ENCODE data around the gene HS3ST6.
"Not testable (repeated sequence)": the region's sequence is repeated elsewhere in the genome, so short reads cannot be mapped to it uniquely, and the experiment has no call there.

The HS3ST6 gene

DNA sequence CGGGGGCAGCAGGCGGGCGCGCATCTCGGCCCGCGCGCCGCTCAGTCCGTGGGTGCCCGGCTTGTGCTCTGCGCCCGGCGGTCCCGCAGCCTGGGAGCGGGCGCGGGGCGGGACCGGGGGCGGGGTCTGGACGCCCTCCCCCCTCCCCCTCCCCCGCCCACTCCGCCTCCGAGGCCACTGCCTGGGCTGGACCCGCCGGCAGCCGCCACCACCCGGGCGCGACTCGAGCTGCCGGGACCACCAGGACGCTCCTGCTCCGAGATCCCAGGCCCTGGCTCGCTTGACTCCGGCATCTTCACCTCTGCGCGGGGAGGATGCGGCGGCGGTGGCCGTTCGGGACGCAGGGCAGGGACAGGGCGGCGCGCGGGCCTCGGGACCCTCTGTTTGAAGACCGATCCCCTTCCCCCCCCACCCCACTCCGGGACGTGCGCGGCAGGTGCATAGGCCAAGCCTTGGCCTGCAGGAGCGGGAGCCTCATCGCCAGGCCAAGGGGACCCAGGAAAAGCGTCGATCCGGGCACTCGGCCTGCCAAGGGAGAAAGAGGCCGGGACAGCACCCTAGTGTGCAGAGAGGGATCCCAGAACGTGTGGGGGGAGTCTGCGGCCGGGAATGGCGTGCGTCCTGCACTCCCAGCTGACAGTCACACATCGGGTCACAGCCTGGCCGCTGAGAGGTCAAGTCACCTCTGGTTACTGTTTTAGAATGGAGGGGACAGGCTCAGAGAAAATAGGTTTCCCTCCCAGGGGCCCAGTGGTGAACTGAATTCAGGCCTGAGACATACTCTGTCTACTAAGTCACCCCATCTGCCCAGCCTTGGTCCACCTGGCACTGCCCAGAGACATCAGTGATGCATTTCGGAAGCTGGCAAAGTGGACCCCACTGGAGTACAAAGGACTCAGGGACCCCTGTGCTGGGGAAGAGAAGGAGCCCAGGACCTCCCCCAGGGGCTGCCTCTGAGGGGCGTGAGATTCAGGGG lies at the start of gene HS3ST6:
Gene HS3ST6 (minus strand): TSS at position 65 of the 976 bp plus-strand sequence. CDS start 92 bp downstream, outside the sequence.
- H3K36me3 ChIP-seq (replicated peaks), result no peaks in the 10 kb centered on the region
- no peak within 1 kb of the TSS for H3K4me3 ChIP-seq
- no peak for DNase-seq (ENCODE audit: low spot score in 2 of 2)
- in situ Hi-C loops (cut with MboI; ENCODE audit: low sequenced_read_pairs), result no loop called here
- H3K9me3 ChIP-seq, result no peaks in the 10 kb centered on the region; the same call in 1 of the 2 replicates
- peaks cover 39% of the 10 kb centered on the region for H3K27me3 ChIP-seq (ENCODE audit: low read depth)
- peaks cover 10% of the 10 kb centered on the region for H3K4me1 ChIP-seq

DNA sequence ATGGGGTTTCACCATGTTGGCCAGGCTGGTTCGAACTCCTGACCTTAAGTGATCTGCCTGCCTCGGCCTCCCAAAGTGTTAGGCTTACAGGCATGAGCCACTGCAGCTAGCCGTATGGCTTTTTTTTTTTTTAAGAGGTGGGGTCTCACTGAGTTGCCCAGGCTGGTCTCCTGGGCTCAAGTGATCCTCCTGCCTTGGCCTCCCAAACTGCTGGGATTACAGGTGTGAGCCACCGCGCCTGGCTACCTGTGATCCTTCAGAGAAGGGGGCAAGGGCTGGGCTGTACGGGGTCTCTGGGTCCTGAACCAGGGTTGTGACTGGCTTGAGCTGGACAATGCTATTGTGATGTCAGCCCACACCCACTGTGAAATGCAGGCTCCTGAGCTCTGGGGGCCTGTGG lies 48.2 kb upstream of the HS3ST6 start, which contains the start of gene RNF151:
Gene RNF151 (plus strand): TSS at position 397 of the 400 bp plus-strand sequence. CDS start 26 bp downstream, outside the sequence.
- Histone ChIP-seq H3K4me1 (peaks cover 21% of the 10 kb centered on the region), H3K9me3 (no peaks in the 10 kb centered on the region), H3K27me3 (ENCODE audit: low read depth) (no peaks in the 10 kb centered on the region), H3K4me3 (peak within 1 kb of the TSS; percentile 100), H3K36me3 (replicated peaks) (peaks cover 43% of the 10 kb centered on the region)
- in situ Hi-C loops (cut with MboI; ENCODE audit: low sequenced_read_pairs), result no loop called here
- no peak for DNase-seq (ENCODE audit: low spot score in 2 of 2)

DNA sequence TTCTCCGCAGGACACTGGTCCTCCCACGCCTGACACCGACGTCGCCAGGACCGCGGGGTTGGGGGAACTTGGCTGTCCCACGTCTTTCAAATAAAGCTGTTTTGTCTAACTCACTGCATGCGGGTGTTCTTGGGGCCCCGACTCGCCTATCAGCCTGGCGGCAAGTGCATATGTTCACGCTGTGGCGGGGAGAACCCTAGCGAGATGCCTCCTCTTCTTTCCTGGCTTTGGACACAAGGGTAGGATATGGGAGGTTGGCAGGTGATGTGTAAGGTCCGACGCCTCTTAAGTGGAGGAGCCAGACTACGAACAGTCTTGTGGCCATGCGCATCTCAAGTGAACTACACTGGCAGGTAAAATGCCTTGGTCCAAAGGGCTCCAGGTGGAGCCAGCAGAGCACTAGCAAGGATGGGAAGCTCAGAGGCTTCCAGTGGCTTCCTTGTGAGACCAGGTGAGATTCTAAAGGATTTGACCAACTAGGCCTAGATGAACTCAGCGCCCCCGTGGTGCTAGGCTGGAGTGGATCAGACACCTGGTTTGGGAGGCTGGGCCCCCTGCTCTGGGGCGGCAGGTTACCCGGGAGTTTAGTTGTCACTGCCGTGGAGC lies 47.3 kb upstream of the HS3ST6 start:
- Histone ChIP-seq H3K4me1 (peaks cover 29% of the 10 kb centered on the region), H3K27me3 (ENCODE audit: low read depth) (no peaks in the 10 kb centered on the region), H3K4me3 (peak overlapping the region; percentile 100), H3K36me3 (replicated peaks) (peaks cover 51% of the 10 kb centered on the region), H3K9me3 (no peaks in the 10 kb centered on the region)
- in situ Hi-C loops (cut with MboI; ENCODE audit: low sequenced_read_pairs), result no loop called here
- no peak for DNase-seq (ENCODE audit: low spot score in 2 of 2)

DNA sequence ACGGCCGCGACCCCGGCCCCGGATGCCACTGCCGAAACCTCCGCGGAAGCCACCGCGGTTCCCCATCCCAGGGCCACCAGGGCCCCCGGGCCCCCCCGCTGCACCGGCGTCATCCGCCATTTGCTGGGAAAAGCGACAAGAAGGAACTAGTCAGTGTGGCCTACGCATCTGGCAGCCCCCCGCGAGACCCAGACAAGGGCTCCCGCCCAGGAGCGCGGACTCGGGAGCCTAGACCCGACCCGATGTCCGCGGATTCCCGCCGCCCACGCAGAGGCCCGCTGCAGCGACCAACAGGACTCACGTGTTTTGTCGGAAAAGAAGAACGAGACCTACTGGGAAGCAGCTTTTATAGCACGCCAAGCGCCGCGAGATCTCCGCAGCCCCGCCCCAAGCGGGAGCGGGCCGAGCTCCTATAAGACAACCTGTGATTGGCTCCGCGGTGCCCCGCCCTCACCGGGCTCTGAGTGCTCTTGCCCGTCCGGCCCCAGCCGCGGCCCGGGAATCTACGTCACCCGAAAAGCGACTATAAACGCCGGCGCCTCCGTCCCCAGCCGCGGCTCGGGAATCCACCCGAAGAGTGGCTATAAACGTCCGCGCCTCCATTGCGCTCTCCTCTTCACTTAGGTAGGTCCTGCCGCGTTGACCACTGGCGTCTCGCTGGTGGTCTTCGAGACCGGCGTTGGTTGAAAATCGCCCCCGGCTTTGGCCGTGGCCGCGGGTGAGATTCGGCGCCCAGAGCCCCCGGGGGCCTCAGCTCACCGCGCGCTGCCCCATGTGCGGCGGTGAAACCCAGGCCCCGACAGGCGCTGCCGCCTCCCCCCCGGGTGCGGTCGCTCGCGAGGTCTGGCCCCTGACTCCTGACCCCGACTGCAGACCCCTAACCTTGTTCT lies 46.5 kb upstream of the HS3ST6 start, which contains the start of gene RPS2:
Gene RPS2 (minus strand): TSS at position 321 of the 890 bp plus-strand sequence. CDS start 201 bp downstream, at position 120.
- peaks cover 32% of the 10 kb centered on the region for H3K4me1 ChIP-seq
- H3K27me3 ChIP-seq (ENCODE audit: low read depth), result no peaks in the 10 kb centered on the region
- peak within 1 kb of the TSS; percentile 100 for H3K4me3 ChIP-seq
- H3K36me3 ChIP-seq (replicated peaks), result peaks cover 52% of the 10 kb centered on the region
- H3K9me3 ChIP-seq, result no peaks in the 10 kb centered on the region
- in situ Hi-C loops (cut with MboI; ENCODE audit: low sequenced_read_pairs), result no loop called here
- DNase-seq (ENCODE audit: low spot score in 2 of 2), result peak; percentile 93 to 98

DNA sequence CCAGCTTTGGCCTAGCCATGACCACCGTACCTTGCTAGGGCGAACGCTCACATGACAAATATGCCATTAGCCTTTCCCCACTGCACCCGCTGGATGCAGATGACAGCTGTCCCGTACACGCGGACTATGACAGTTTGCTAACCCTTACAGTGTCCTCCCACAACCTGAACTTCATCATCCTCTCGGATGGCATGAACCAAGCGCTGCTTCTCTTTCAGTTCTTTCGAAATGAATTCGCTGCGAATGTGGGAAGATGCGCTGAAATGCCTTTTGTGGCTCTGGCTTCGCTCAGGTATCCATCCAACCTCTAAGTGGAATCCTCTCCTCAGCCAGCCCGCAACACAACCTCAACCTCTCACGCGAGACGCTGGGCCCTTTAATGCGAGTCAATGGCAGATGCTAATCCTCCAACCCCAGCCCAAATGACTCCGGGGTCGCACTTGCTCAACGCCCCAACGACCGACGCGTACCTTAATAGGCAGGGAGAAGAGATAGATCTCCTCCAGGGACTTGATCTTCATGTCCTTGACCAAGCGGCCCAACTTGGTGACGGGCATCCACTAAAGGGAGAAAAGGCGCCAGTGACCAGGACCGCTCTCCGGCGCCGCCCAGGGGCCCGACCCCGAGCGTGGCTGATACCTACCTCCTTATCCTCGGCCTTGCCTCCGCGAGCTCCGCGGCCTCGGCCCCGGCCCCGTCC lies 45.7 kb upstream of the HS3ST6 start:
- peaks cover 34% of the 10 kb centered on the region for H3K4me1 ChIP-seq
- peak overlapping the region; percentile 100 for H3K4me3 ChIP-seq
- DNase-seq (ENCODE audit: low spot score in 2 of 2), result peak in 1 of 2 experiments; percentile 51
- no peaks in the 10 kb centered on the region for H3K9me3 ChIP-seq
- in situ Hi-C loops (cut with MboI; ENCODE audit: low sequenced_read_pairs), result no loop called here
- no peaks in the 10 kb centered on the region for H3K27me3 ChIP-seq (ENCODE audit: low read depth)
- peaks cover 52% of the 10 kb centered on the region for H3K36me3 ChIP-seq (replicated peaks)

DNA sequence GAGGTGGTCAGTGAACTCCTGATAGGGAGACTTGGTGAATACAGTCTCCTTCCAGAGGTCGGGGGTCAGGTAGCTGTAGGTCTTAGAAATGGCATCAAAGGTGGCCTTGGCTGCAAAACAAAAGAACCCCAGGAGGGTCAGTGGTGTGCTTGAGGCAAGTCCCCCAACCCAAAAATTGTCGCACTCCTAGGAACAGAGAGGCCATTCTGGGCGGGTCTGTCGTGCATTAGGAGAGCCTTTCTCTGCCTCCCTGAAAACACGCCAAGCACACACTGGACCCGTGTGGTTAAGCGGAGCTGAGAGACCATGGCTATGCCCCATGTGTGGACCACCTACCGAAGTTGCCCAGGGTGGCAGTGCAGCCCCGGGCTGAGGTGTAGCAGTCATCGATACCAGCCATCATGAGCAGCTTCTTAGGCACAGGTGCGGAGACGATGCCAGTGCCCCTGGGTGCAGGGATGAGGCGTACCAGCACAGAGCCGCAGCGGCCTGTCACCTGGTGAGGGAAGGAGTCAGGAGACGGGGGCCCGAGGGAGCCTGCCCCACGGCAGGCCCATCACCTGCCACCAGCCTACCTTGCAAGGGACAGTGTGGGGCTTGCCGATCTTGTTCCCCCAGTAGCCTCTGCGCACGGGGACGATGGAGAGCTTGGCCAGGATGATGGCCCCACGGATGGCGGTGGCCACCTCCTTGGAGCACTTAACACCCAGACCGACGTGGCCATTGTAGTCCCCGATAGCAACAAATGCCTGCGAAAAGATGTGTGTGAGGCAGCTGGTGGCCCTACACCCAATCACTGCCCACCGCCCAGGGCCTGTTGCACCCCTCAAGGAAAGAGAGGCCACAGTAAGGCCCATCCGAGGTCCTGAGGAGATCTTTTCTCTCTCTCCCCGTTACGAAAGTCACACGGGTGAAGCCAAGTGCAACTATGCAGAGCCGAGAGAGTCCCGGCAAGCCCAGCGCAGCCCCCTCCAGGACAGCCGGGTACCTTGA lies 44.2 kb upstream of the HS3ST6 start:
- H3K9me3 ChIP-seq; in situ Hi-C loops (cut with MboI; ENCODE audit: low sequenced_read_pairs); H3K27me3 ChIP-seq (ENCODE audit: low read depth): not testable (repeated sequence)
- peaks cover 35% of the 10 kb centered on the region for H3K4me1 ChIP-seq
- peaks cover 52% of the 10 kb centered on the region for H3K36me3 ChIP-seq (replicated peaks)
- H3K4me3 ChIP-seq, result peak overlapping the region; percentile 100
- peak in 1 of 2 experiments; percentile 34 for DNase-seq (ENCODE audit: low spot score in 2 of 2)

DNA sequence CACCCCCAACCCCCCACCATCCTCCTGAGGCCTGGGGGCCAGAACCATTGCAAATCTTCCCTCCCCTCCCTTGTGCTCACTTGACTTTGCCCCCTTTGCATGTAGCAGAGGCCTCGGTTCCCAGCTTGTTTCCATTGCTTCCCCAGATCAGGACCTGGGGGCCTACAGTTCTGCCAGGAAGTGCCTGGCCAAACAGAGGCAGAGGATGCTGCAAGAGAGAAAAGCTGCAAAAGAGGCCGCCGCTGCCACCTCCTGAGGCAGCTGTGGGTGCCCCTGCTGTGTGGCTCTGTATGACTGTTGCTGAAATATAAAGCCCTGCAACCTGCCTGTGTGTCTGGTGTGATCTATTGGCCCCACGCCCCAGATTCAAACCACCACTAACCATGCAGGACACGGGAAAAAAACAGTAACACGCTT lies 43.4 kb upstream of the HS3ST6 start:
- H3K4me3 ChIP-seq, result peak overlapping the region; percentile 100
- peaks cover 52% of the 10 kb centered on the region for H3K36me3 ChIP-seq (replicated peaks)
- peaks cover 35% of the 10 kb centered on the region for H3K4me1 ChIP-seq
- in situ Hi-C loops (cut with MboI; ENCODE audit: low sequenced_read_pairs), result no loop called here
- H3K9me3 ChIP-seq, result no peaks in the 10 kb centered on the region
- H3K27me3 ChIP-seq (ENCODE audit: low read depth), result no peaks in the 10 kb centered on the region
- DNase-seq (ENCODE audit: low spot score in 2 of 2), result peak; percentile 60 to 73

DNA sequence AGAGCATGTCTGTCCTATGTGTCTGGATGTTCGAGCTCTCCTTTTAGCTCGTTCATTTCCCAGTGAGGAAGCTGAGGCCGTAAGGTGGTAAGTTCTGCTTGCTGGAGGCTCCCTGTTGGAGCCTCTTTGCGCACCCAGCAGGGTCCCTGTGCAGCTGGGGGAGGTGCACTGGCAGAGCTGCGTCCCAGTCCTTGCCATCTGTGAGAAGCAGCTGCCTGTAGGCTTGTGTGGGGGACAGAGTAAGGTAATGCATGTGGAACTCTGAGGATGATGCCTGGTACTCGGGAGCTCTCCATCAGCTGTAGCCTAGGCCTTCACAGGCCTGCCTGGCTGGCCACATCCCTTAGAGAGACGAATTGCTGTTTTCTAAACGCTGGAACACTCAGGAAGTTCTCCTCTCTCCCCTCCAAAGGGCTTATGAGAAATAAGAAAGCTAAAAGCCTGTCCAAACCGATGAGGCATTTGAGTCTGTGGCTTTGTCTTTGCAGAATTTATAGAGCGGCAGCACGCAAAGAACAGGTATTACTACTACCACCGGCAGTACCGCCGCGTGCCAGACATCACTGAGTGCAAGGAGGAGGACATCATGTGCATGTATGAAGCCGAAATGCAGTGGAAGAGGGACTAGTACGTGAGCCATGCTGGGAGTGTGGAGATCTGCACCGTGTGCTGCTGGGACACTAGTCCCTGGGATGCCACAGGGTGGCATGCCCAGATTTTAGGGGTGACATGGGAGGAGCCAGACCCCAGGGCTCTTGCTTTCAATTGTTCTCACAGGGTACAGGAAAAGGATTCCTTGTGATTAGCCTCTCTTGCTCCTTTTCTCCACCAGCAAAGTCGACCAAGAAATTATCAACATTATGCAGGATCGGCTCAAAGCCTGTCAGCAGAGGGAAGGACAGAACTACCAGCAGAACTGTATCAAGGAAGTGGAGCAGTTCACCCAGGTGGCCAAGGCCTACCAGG lies 42.7 kb upstream of the HS3ST6 start:
- H3K9me3 ChIP-seq, result no peaks in the 10 kb centered on the region
- in situ Hi-C loops (cut with MboI; ENCODE audit: low sequenced_read_pairs), result no loop called here
- peaks cover 48% of the 10 kb centered on the region for H3K36me3 ChIP-seq (replicated peaks)
- peaks cover 32% of the 10 kb centered on the region for H3K4me1 ChIP-seq
- peak overlapping the region; percentile 89 for H3K4me3 ChIP-seq
- no peaks in the 10 kb centered on the region for H3K27me3 ChIP-seq (ENCODE audit: low read depth)
- DNase-seq (ENCODE audit: low spot score in 2 of 2), result peak; percentile 68 to 77

DNA sequence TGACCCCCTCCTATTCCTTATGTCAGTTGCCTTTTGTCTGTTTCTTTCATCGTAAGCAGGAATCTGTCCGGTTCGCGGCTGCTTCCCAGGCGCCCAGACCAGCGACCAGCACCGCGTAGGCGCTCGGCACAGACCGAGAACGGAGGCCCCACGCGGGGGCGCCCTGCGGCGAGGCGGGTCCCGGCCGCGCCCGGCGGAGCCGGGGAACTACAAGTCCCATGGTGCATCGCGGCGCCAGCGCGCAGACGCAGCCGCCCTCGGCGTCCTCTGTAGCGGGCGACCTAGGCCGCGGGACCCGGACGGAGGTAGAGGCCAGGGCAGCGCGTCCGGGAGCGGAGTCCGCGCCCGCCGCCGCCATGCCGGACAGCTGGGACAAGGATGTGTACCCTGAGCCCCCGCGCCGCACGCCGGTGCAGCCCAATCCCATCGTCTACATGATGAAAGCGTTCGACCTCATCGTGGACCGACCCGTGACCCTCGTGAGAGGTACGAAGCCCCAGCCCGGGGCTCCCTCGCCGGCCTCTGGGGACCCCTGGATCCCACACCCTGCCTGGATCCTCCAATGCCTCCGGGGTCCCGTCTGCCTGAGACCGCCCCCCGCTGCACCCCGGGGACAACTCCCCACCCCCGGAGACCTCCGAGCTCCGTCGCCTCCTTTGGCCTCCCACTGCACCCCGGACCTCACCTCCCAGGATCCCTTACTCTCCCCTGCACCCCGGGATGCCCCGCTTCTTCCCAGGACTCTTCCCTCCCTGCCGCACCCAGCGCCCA lies 41.2 kb upstream of the HS3ST6 start, which contains the start of gene NDUFB10:
Gene NDUFB10 (plus strand): TSS at position 270 of the 771 bp plus-strand sequence. CDS start 87 bp downstream, at position 357.
- peaks cover 29% of the 10 kb centered on the region for H3K4me1 ChIP-seq
- H3K4me3 ChIP-seq, result peak within 1 kb of the TSS; percentile 89
- H3K27me3 ChIP-seq (ENCODE audit: low read depth), result no peaks in the 10 kb centered on the region
- in situ Hi-C loops (cut with MboI; ENCODE audit: low sequenced_read_pairs), result no loop called here
- peak; percentile 81 to 95 for DNase-seq (ENCODE audit: low spot score in 2 of 2)
- H3K36me3 ChIP-seq (replicated peaks), result peaks cover 38% of the 10 kb centered on the region
- no peaks in the 10 kb centered on the region for H3K9me3 ChIP-seq

DNA sequence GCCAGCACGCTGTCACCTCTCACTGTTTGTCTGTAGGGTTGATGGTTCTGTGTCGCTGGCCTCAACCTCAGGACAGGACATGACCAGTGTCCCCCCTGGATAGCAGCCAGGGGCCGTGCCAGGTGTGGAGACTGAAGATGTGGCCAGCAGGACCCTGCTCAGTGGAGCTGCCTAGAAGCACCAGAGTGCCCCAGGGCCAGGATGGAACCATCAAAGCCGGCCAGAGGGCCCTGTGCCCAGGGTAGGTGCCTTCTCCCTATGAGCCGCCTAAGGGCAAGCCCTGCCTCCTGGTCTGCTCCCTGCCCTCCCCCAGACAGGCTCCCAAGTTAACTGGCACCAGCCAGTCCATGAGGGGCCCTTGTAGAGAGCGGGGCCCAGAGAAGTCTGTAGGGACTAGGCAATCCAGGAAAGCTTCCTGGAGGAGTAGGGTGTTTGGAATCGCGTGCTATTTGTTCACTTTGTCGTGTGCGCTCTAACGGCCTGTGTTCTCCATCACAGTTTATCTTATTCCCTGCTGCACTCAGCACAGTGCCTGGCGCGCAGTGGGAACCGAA lies 40.6 kb upstream of the HS3ST6 start:
- peaks cover 32% of the 10 kb centered on the region for H3K36me3 ChIP-seq (replicated peaks)
- H3K27me3 ChIP-seq (ENCODE audit: low read depth), result no peaks in the 10 kb centered on the region
- peak overlapping the region; percentile 89 for H3K4me3 ChIP-seq
- H3K4me1 ChIP-seq, result peaks cover 29% of the 10 kb centered on the region
- no peak for DNase-seq (ENCODE audit: low spot score in 2 of 2)
- in situ Hi-C loops (cut with MboI; ENCODE audit: low sequenced_read_pairs), result no loop called here
- no peaks in the 10 kb centered on the region for H3K9me3 ChIP-seq
